Measurements from ENCODE around the gene SDC4.

DNA sequence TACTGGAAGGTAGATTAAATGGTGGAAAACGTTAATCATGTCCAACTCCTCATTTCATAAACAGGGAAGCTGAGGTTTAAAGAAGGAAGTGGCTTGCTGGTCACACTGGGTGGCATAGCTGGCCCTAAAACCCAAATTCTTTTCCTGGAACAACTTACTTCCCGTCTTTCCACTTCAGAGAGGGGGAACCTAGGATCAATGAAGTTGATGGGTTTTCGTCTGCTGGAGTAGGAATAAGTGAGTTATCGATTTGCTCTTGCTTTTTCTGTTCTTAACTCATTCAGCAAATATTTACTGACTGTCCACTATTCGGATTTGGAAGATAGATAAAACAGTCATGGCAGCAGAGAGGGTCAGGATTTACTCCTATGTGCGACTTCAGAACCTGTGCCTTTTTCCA, 13.6 kb upstream of the SDC4 start:
- TF ChIP-seq POLR2AphosphoS5 (IDR thresholded peaks at IDR 0.05; ENCODE audit: low read depth, low read length) (no peak), POLR2A (IDR thresholded peaks at IDR 0.05; ENCODE audit: low read depth, low read length) (no peak), TAF1 (IDR thresholded peaks at IDR 0.05; ENCODE audit: borderline replicate concordance, low read depth, low read length) (no peak)
